HFFc6 (cell line): ENCODE data around the gene EPB41L1. TPM values are rescaled to one million over a fixed set of nuclear protein-coding genes. Genes with fewer than 3 reads are reported as not detected.

Source experiments
- DNase-seq: peaks from one replicate; pipeline ENCODE4 v3.0.0-alpha.2; 2018
- H3K27ac Mint-ChIP-seq: 2 replicates; pipeline ENCODE4 v1.8.0; 2020; ENCODE audit warnings: mild to moderate bottlenecking, mixed read lengths
- H3K27me3 Mint-ChIP-seq: 2 replicates; pipeline ENCODE4 v1.8.0; 2021; ENCODE audit warnings: mild to moderate bottlenecking, moderate library complexity, mixed read lengths; ENCODE audit not compliant: insufficient read depth
- H3K36me3 Mint-ChIP-seq: 2 replicates; pipeline ENCODE4 v1.8.0; 2021; ENCODE audit warnings: low read depth, mixed read lengths
- H3K4me1 Mint-ChIP-seq: 2 replicates; pipeline ENCODE4 v1.8.0; 2020; ENCODE audit warnings: low read depth, mixed read lengths
- H3K4me3 Mint-ChIP-seq: 2 replicates; pipeline ENCODE4 v1.8.0; 2020; ENCODE audit warnings: mild to moderate bottlenecking, moderate library complexity, mixed read lengths
- H3K9me3 Mint-ChIP-seq: 2 replicates; pipeline ENCODE4 v1.8.0; 2020; ENCODE audit warnings: mild to moderate bottlenecking, mixed read lengths
- CTCF ChIP-seq: fragments of 200-600 bp; sonication (generic); IDR thresholded peaks from 2 replicates; pipeline ENCODE4 v1.5.0; 2021; ENCODE audit warnings: antibody characterized with exemption, mild to moderate bottlenecking
- total RNA-seq, 6 experiments: library from RNA; stranded (reverse); fragmentation: NEBNext Ultra II Directional; extraction: Animal tissue kit (Norgen Biotek cat#: 25700); gene quantifications; 2 replicates in 1 of 6; 3 replicates in 5 of 6; pipeline ENCODE4 v1.2.3, GENCODE V29; 2021

The EPB41L1 gene
- total RNA-seq, 6 experiments from 2014 or later, result 41.9 to 51.0 (median 43.4) TPM

- TF ChIP-seq CTCF, result no peak
- Mint-ChIP-seq H3K27me3 (no peaks in the 10 kb centered on the region), H3K27ac (peak overlapping the region; percentile 40; the same call in 1 of the 2 replicates), H3K36me3 (peaks cover 5% of the 10 kb centered on the region; the same call in 1 of the 2 replicates), H3K4me1 (peaks cover 29% of the 10 kb centered on the region), H3K4me3 (peak overlapping the region; percentile 47), H3K9me3 (no peaks in the 10 kb centered on the region)
- no peak for DNase-seq
These were observed 84.2 kb downstream of the EPB41L1 start for GRCh38 chr20:36238760-36239159.

GRCh38 chr20:36240076-36240475, 85.5 kb downstream of the EPB41L1 start:
- peaks cover 5% of the 10 kb centered on the region; the same call in 1 of the 2 replicates for H3K36me3 Mint-ChIP-seq
- TF ChIP-seq CTCF, result no peak
- no peaks in the 10 kb centered on the region for H3K9me3 Mint-ChIP-seq
- H3K27me3 Mint-ChIP-seq, result no peaks in the 10 kb centered on the region
- peaks cover 29% of the 10 kb centered on the region for H3K4me1 Mint-ChIP-seq
- H3K4me3 Mint-ChIP-seq, result no peak overlapping the region
- DNase-seq, result no peak
- H3K27ac Mint-ChIP-seq, result no peak overlapping the region

- H3K4me3 Mint-ChIP-seq, result no peak overlapping the region
- no peaks in the 10 kb centered on the region for H3K27me3 Mint-ChIP-seq
- peaks cover 5% of the 10 kb centered on the region; the same call in 1 of the 2 replicates for H3K36me3 Mint-ChIP-seq
- no peak for DNase-seq
- H3K27ac Mint-ChIP-seq, result no peak overlapping the region
- no peaks in the 10 kb centered on the region for H3K9me3 Mint-ChIP-seq
- peaks cover 22% of the 10 kb centered on the region for H3K4me1 Mint-ChIP-seq
- TF ChIP-seq CTCF, result no peak
These were observed 87.1 kb downstream of the EPB41L1 start for GRCh38 chr20:36241678-36242077.

- Mint-ChIP-seq H3K36me3 (peaks cover 15% of the 10 kb centered on the region), H3K4me3 (no peak overlapping the region), H3K9me3 (no peaks in the 10 kb centered on the region), H3K27me3 (no peaks in the 10 kb centered on the region), H3K27ac (no peak overlapping the region), H3K4me1 (peaks cover 5% of the 10 kb centered on the region)
- no peak for TF ChIP-seq CTCF
- no peak for DNase-seq
These were observed 89.2 kb downstream of the EPB41L1 start for GRCh38 chr20:36243726-36244125.

DNA sequence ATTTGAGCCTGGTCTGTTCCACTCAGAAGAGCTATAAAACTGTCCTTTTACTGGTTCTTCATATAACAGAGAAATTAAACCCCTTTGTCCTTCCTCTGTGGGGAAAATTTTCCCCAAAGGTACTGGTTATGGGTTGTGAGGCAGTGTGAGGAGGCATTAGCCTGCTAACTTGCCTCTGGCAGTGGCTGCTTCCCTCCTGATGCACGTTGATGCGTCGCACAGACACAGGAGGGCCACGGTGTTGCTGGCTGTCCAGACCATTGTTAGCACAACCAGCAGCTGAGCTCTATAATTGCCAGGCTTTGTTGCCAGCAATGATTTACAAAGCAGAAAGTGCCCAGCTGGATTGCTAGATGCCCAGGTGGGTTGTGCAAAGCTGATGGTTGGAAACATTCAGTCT, 91.9 kb downstream of the EPB41L1 start:
- H3K27me3 Mint-ChIP-seq, result no peaks in the 10 kb centered on the region
- DNase-seq, result no peak
- TF ChIP-seq CTCF, result no peak
- H3K4me3 Mint-ChIP-seq, result no peak overlapping the region
- H3K4me1 Mint-ChIP-seq, result no peaks in the 10 kb centered on the region
- H3K9me3 Mint-ChIP-seq, result no peaks in the 10 kb centered on the region
- H3K27ac Mint-ChIP-seq, result no peak overlapping the region
- H3K36me3 Mint-ChIP-seq, result peaks cover 16% of the 10 kb centered on the region

GRCh38 chr20:36248836-36249235, 94.3 kb downstream of the EPB41L1 start:
- no peaks in the 10 kb centered on the region for H3K4me1 Mint-ChIP-seq
- DNase-seq, result no peak
- H3K27me3 Mint-ChIP-seq, result no peaks in the 10 kb centered on the region
- H3K4me3 Mint-ChIP-seq, result no peak overlapping the region
- H3K36me3 Mint-ChIP-seq, result peaks cover 16% of the 10 kb centered on the region
- no peaks in the 10 kb centered on the region for H3K9me3 Mint-ChIP-seq
- TF ChIP-seq CTCF, result no peak
- H3K27ac Mint-ChIP-seq, result no peak overlapping the region
